ENCODE data around the gene B2M. TPM values are rescaled to one million over a fixed set of nuclear protein-coding genes. Genes with fewer than 3 reads are reported as not detected.

The B2M gene
- total RNA-seq, 2 experiments from 2014 or later = 7,848 to 8,493 TPM

Other genes starting within 250 kb of the B2M start
- gene EIF3J, start 174.4 kb upstream of the B2M start, total RNA-seq = 10 to 100 TPM; 63.6 to 69.0 TPM
- 100 to 1,000 TPM; 110 TPM for gene SPG11, start 47.9 kb upstream of the B2M start, total RNA-seq
- gene PATL2, start 194 bp upstream of the B2M start, total RNA-seq = 10 to 100 TPM; 55.2 TPM
- 10 to 100 TPM; 55.7 to 59.3 TPM for gene TRIM69, start 25.0 kb downstream of the B2M start, total RNA-seq
- gene TERB2, start 245.2 kb downstream of the B2M start, total RNA-seq = not detected

Data from activated naive CD8-positive, alpha-beta T cell treated with anti-CD3 and anti-CD28 coated beads, Interleukin-2, amount 10 ng/mL, durations not matched to agents 7 days and 5 days (primary cell).